Ammon's horn (tissue), 1 donor: ENCODE results near the gene NR5A2.

Experiments used
- DNase-seq: peaks from one replicate; pipeline ENCODE4 v3.0.0-alpha.2; 2016; ENCODE audit warnings: low spot score

NR5A2 gene

GRCh38 chr1:200124309-200124708, 96.8 kb downstream of the NR5A2 start:
- DNase-seq, result no peak

- no peak for DNase-seq
These were observed 100.6 kb downstream of the NR5A2 start for GRCh38 chr1:200128081-200128480.

- DNase-seq, result no peak
These were observed 101.7 kb downstream of the NR5A2 start for GRCh38 chr1:200128944-200129879.

GRCh38 chr1:200130552-200130951, 103.0 kb downstream of the NR5A2 start:
- no peak for DNase-seq

GRCh38 chr1:200131551-200132125, 104.1 kb downstream of the NR5A2 start:
- no peak for DNase-seq

- no peak for DNase-seq
These were observed 105.6 kb downstream of the NR5A2 start for GRCh38 chr1:200133123-200133522.

- DNase-seq, result no peak
These were observed 106.6 kb downstream of the NR5A2 start for GRCh38 chr1:200134116-200134515.

- DNase-seq, result no peak
These were observed 108.9 kb downstream of the NR5A2 start for GRCh38 chr1:200136384-200136783.

- DNase-seq, result peak; percentile 36
These were observed 112.2 kb downstream of the NR5A2 start for GRCh38 chr1:200139661-200140250.

- no peak for DNase-seq
These were observed 115.8 kb downstream of the NR5A2 start for GRCh38 chr1:200143347-200143746.

GRCh38 chr1:200146100-200146499, 118.6 kb downstream of the NR5A2 start:
- DNase-seq, result no peak

- no peak for DNase-seq
These were observed 119.6 kb downstream of the NR5A2 start for GRCh38 chr1:200147094-200147493.

- DNase-seq, result no peak
These were observed 120.2 kb downstream of the NR5A2 start for GRCh38 chr1:200147742-200148141.

- no peak for DNase-seq
These were observed 122.5 kb downstream of the NR5A2 start for GRCh38 chr1:200150006-200150405.

- no peak for DNase-seq
These were observed 123.2 kb downstream of the NR5A2 start for GRCh38 chr1:200150721-200151120.

GRCh38 chr1:200152336-200152735, 124.8 kb downstream of the NR5A2 start:
- DNase-seq, result no peak

- DNase-seq, result no peak
These were observed 126.0 kb downstream of the NR5A2 start for GRCh38 chr1:200153277-200154055.

GRCh38 chr1:200154069-200154767, 126.7 kb downstream of the NR5A2 start:
- DNase-seq, result no peak

- no peak for DNase-seq
These were observed 130.2 kb downstream of the NR5A2 start for GRCh38 chr1:200157715-200158114.

GRCh38 chr1:200161801-200162200, 134.3 kb downstream of the NR5A2 start:
- no peak for DNase-seq

- DNase-seq, result no peak
These were observed 134.7 kb downstream of the NR5A2 start for GRCh38 chr1:200162258-200162657.

- no peak for DNase-seq
These were observed 135.4 kb downstream of the NR5A2 start for GRCh38 chr1:200162877-200163276.
